Measurements from ENCODE around the gene EIF3L. TPM values are rescaled to one million over a fixed set of nuclear protein-coding genes. Genes with fewer than 3 reads are reported as not detected.
A peak's percentile ranks its signal among the peaks of the same experiment; 100 is the strongest.

Gene EIF3L
- total RNA-seq, 1 experiment from 2014 or later, result 505 TPM

DNA sequence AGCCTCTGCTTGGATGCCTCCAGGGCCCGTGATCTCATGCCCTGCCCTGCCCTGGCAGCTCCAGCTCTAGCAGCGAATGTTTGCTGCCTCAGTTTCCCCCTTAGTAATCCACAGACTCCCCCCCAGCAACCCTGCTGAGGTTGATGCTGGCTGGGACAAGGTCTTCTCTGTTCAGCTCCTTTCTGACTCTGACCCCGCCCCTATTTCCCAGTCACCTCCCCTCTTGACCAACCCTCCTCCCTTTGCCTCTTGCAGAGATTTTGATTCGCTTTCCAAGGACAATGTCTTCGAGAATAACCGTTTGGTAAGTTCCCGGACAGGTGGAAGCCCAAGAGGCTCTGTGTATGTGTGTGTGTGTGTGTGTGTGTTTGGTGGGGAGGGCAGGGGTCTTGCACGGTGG, 62.5 kb downstream of the EIF3L start:
- TF ChIP-seq, protein P1, sequence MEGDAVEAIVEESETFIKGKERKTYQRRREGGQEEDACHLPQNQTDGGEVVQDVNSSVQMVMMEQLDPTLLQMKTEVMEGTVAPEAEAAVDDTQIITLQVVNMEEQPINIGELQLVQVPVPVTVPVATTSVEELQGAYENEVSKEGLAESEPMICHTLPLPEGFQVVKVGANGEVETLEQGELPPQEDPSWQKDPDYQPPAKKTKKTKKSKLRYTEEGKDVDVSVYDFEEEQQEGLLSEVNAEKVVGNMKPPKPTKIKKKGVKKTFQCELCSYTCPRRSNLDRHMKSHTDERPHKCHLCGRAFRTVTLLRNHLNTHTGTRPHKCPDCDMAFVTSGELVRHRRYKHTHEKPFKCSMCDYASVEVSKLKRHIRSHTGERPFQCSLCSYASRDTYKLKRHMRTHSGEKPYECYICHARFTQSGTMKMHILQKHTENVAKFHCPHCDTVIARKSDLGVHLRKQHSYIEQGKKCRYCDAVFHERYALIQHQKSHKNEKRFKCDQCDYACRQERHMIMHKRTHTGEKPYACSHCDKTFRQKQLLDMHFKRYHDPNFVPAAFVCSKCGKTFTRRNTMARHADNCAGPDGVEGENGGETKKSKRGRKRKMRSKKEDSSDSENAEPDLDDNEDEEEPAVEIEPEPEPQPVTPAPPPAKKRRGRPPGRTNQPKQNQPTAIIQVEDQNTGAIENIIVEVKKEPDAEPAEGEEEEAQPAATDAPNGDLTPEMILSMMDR (IDR thresholded peaks at IDR 0.05; ENCODE audit: unreplicated experiment), result no peak
- Mint-ChIP-seq H3K27ac (ENCODE audit: low read depth, unreplicated experiment) (no peak overlapping the region), H3K27me3 (ENCODE audit: insufficient read depth, unreplicated experiment) (no peaks in the 10 kb centered on the region), H3K4me1 (ENCODE audit: insufficient read depth, unreplicated experiment) (peaks cover 18% of the 10 kb centered on the region), H3K9me3 (ENCODE audit: unreplicated experiment) (no peaks in the 10 kb centered on the region), H3K4me3 (ENCODE audit: unreplicated experiment) (no peak overlapping the region), H3K36me3 (ENCODE audit: insufficient read depth, unreplicated experiment) (peaks cover 48% of the 10 kb centered on the region)
- no peak for DNase-seq (ENCODE audit: unreplicated experiment)
- BruUV-seq (replicated peaks), result no TSS peak
- intact Hi-C loops (cut with micrococcal nuclease), result no loop called here
- ChIA-PET POLR2A (interaction anchor here (1.1 to 1.7 kb wide), 4 partner anchors 13 to 24 kb away, joined by 3 to 9 read pairs (median 6); no protein-coding TSS in a partner anchor), CTCF (no interaction called here)

DNA sequence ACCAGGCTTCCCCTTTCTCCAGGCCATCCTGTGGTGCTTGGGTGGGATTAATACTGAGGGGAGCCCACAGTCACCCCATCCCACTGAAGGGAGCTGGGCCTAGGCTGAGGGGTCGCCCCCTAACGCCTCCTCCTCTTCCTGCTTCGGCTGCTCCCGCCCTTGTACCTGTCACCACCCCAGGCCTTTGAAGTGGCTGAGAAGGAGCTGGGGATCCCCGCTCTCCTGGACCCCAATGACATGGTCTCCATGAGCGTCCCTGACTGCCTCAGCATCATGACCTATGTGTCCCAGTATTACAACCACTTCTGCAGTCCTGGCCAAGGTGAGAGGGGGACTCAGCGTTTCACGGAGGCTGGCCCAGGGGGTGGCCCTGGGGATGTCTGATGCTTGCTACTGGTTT, 63.0 kb downstream of the EIF3L start:
- CTCF ChIA-PET, result no interaction called here
- Mint-ChIP-seq H3K36me3 (ENCODE audit: insufficient read depth, unreplicated experiment) (peaks cover 51% of the 10 kb centered on the region), H3K27ac (ENCODE audit: low read depth, unreplicated experiment) (no peak overlapping the region), H3K27me3 (ENCODE audit: insufficient read depth, unreplicated experiment) (no peaks in the 10 kb centered on the region), H3K9me3 (ENCODE audit: unreplicated experiment) (no peaks in the 10 kb centered on the region), H3K4me3 (ENCODE audit: unreplicated experiment) (no peak overlapping the region), H3K4me1 (ENCODE audit: insufficient read depth, unreplicated experiment) (peaks cover 18% of the 10 kb centered on the region)
- intact Hi-C loops (cut with micrococcal nuclease), result no loop called here
- no peak for DNase-seq (ENCODE audit: unreplicated experiment)
- TF ChIP-seq, protein P1 (IDR thresholded peaks at IDR 0.05; ENCODE audit: unreplicated experiment), result no peak
- POLR2A ChIA-PET, result interaction anchor here (1.6 to 2.0 kb wide), 2 partner anchors 14 to 24 kb away, joined by 3 to 5 read pairs; no protein-coding TSS in a partner anchor
- no TSS peak for BruUV-seq (replicated peaks)

DNA sequence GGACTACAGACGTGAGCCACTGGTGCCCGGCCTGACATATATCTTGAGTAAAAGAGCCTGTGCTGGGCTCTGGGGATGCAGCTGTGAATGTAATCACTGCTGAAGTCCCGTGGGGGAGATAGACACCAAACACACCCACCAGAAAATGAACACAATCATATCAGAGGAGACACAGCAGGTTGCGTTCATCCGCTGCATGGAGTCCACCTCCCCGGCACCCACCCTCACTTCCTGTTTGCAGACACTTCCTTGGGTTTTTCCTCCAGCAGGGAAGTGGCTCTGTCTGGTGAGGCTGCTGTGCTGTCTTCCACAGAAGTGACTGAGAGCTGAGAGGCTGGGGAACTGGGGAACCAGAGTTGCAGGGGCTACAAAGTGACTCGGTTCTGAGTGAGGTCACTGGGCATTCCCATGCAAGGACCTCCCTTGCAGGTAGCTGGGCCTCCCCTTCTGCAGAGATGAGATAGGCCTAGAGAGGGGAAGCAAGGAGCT, 64.1 kb downstream of the EIF3L start:
- TF ChIP-seq, protein P1 (IDR thresholded peaks at IDR 0.05; ENCODE audit: unreplicated experiment), result no peak
- ChIA-PET CTCF (interaction anchor here (0.7 to 0.9 kb wide), 2 partner anchors 19 to 72 kb away, joined by 3 read pairs; no protein-coding TSS in a partner anchor), POLR2A (interaction anchor here (0.8 to 2.0 kb wide), 3 partner anchors 15 to 41 kb away, joined by 3 to 5 read pairs (median 3); partner anchors contain the start of genes C22orf23 and POLR2F)
- no peak overlapping the region for H3K4me3 Mint-ChIP-seq (ENCODE audit: unreplicated experiment)
- no TSS peak for BruUV-seq (replicated peaks)
- H3K9me3 Mint-ChIP-seq (ENCODE audit: unreplicated experiment), result no peaks in the 10 kb centered on the region
- H3K36me3 Mint-ChIP-seq (ENCODE audit: insufficient read depth, unreplicated experiment), result peaks cover 51% of the 10 kb centered on the region
- peak overlapping the region; percentile 46 for H3K27ac Mint-ChIP-seq (ENCODE audit: low read depth, unreplicated experiment)
- H3K27me3 Mint-ChIP-seq (ENCODE audit: insufficient read depth, unreplicated experiment), result no peaks in the 10 kb centered on the region
- H3K4me1 Mint-ChIP-seq (ENCODE audit: insufficient read depth, unreplicated experiment), result peaks cover 9% of the 10 kb centered on the region
- intact Hi-C loops (cut with micrococcal nuclease), result no loop called here
- DNase-seq (ENCODE audit: unreplicated experiment), result no peak

DNA sequence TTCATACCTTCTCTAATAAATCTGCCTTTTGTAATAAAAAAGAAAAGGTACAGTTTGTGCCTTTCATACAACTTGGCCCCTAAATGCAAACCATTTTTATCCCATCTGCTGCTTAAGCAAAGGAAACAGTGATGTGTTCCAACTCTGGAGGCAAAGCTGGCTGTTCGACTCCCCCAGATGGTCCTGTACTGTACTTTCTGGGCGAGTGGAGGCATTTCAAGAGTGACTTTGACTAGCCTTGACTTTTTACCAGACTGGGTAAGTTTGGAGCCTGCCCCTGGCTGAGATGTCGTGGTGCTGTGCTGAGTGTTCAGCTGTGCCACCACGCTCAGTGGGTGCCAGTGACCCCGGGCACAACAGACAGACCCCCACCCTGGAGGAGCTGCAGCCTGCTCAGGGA, 67.1 kb downstream of the EIF3L start:
- no peaks in the 10 kb centered on the region for H3K27me3 Mint-ChIP-seq (ENCODE audit: insufficient read depth, unreplicated experiment)
- CTCF ChIA-PET, result interaction anchor here (0.6 to 1.4 kb wide), 4 partner anchors 16 to 29 kb away, joined by 3 read pairs; no protein-coding TSS in a partner anchor
- POLR2A ChIA-PET, result interaction anchor here (0.8 to 3.9 kb wide), 2 partner anchors 11 to 17 kb away, joined by 6 to 15 read pairs; partner anchors contain the start of gene MICALL1
- TF ChIP-seq, protein P1 (IDR thresholded peaks at IDR 0.05; ENCODE audit: unreplicated experiment), result no peak
- peaks cover 74% of the 10 kb centered on the region for H3K36me3 Mint-ChIP-seq (ENCODE audit: insufficient read depth, unreplicated experiment)
- H3K9me3 Mint-ChIP-seq (ENCODE audit: unreplicated experiment), result no peaks in the 10 kb centered on the region
- intact Hi-C loops (cut with micrococcal nuclease), result no loop called here
- H3K4me1 Mint-ChIP-seq (ENCODE audit: insufficient read depth, unreplicated experiment), result no peaks in the 10 kb centered on the region
- no peak overlapping the region for H3K4me3 Mint-ChIP-seq (ENCODE audit: unreplicated experiment)
- no peak overlapping the region for H3K27ac Mint-ChIP-seq (ENCODE audit: low read depth, unreplicated experiment)
- no TSS peak for BruUV-seq (replicated peaks)
- no peak for DNase-seq (ENCODE audit: unreplicated experiment)

All from MCF 10A (cell line).